Liver (tissue), 9 donors: ENCODE data around the gene CNIH3. TPM values are rescaled to one million over a fixed set of nuclear protein-coding genes. Genes with fewer than 3 reads are reported as not detected.

Experiments
- DNase-seq: peaks from one replicate; pipeline ENCODE4 v3.0.0-alpha.2; 2017; ENCODE audit warnings: low spot score
- H3K27ac ChIP-seq, 2 donors: one replicate each; pipeline ENCODE4 v1.7.0; 2013; ENCODE audit warnings: inconsistent platforms in 2 of 2, low read length in 2 of 2, control low read depth in 1 of 2, low read depth in 1 of 2, mild to moderate bottlenecking in 1 of 2
- H3K27me3 ChIP-seq, 4 donors: one replicate each; pipeline versions ENCODE4 v1.6.1 to v1.7.0; 2013; ENCODE audit warnings: low read length in 3 of 4, inconsistent platforms in 1 of 4, mild to moderate bottlenecking in 1 of 4, moderate library complexity in 1 of 4; ENCODE audit not compliant: control insufficient read depth in 4 of 4, insufficient read depth in 4 of 4
- H3K36me3 ChIP-seq, 4 donors: one replicate each; pipeline versions ENCODE4 v1.6.1 to v1.7.0; 2013; ENCODE audit warnings: low read length in 3 of 4, mild to moderate bottlenecking in 3 of 4, low read depth in 1 of 4, moderate library complexity in 1 of 4; ENCODE audit not compliant: control insufficient read depth in 4 of 4, insufficient read depth in 3 of 4
- H3K4me1 ChIP-seq, 4 donors: one replicate each; pipeline versions ENCODE4 v1.6.1 to v1.7.0; 2013; ENCODE audit warnings: low read length in 3 of 4, mild to moderate bottlenecking in 3 of 4, moderate library complexity in 1 of 4; ENCODE audit not compliant: control insufficient read depth in 4 of 4, insufficient read depth in 4 of 4
- H3K4me3 ChIP-seq, 3 donors: one replicate each; pipeline versions ENCODE4 v1.6.1 to v1.7.0; 2013; ENCODE audit warnings: low read length in 3 of 3, control low read depth in 1 of 3, low read depth in 1 of 3, mild to moderate bottlenecking in 1 of 3
- H3K9ac ChIP-seq, 2 donors: one replicate each; pipeline ENCODE4 v1.7.0; 2013; ENCODE audit warnings: low read length in 2 of 2, mild to moderate bottlenecking in 2 of 2, moderate library complexity in 2 of 2, control low read depth in 1 of 2, low read depth in 1 of 2
- H3K9me3 ChIP-seq, 4 donors: one replicate each; pipeline versions ENCODE4 v1.6.1 to v1.7.0; 2013; ENCODE audit warnings: low read length in 3 of 4; ENCODE audit not compliant: control insufficient read depth in 4 of 4
- EGR1 ChIP-seq, 2 donors: IDR thresholded peaks; 2 replicates each; pipeline ENCODE4 v1.6.1; 2016 to 2018; ENCODE audit warnings: antibody characterized with exemption in 2 of 2, low read depth in 2 of 2
- FOXA1 ChIP-seq: IDR thresholded peaks from 2 replicates; pipeline ENCODE4 v1.6.1; 2016; ENCODE audit warnings: antibody characterized with exemption
- FOXA2 ChIP-seq: IDR thresholded peaks from 2 replicates; pipeline ENCODE4 v1.6.1; 2016; ENCODE audit warnings: antibody characterized with exemption
- GABPA ChIP-seq, 2 donors: IDR thresholded peaks in 1 of 2; conservative IDR thresholded peaks in 1 of 2; 2 replicates each; pipeline ENCODE4 v1.6.1; 2016; ENCODE audit warnings: antibody characterized with exemption in 2 of 2, mild to moderate bottlenecking in 1 of 2, moderate library complexity in 1 of 2
- HNF4A ChIP-seq, 2 donors: conservative IDR thresholded peaks; 2 replicates each; pipeline ENCODE4 v1.6.1; 2016; ENCODE audit warnings: antibody characterized with exemption in 2 of 2, mild to moderate bottlenecking in 2 of 2
- HNF4G ChIP-seq: IDR thresholded peaks from 2 replicates; pipeline ENCODE4 v1.6.1; 2016; ENCODE audit warnings: antibody characterized with exemption
- JUND ChIP-seq, 2 donors: IDR thresholded peaks; 2 replicates each; pipeline ENCODE4 v1.6.1; 2016; ENCODE audit warnings: antibody characterized with exemption in 2 of 2
- NR2F2 ChIP-seq: IDR thresholded peaks from 2 replicates; pipeline ENCODE4 v1.6.1; 2016; ENCODE audit warnings: antibody characterized with exemption
- RAD21 ChIP-seq, 2 donors: IDR thresholded peaks; 2 replicates each; pipeline ENCODE4 v1.6.1; 2016; ENCODE audit warnings: antibody characterized with exemption in 2 of 2, mild to moderate bottlenecking in 2 of 2
- RXRA ChIP-seq, 2 donors: IDR thresholded peaks; 2 replicates each; pipeline ENCODE4 v1.6.1; 2017 to 2018; ENCODE audit warnings: antibody characterized with exemption in 2 of 2, mild to moderate bottlenecking in 1 of 2
- SP1 ChIP-seq: IDR thresholded peaks from 2 replicates; pipeline ENCODE4 v1.6.1; 2018; ENCODE audit warnings: antibody characterized with exemption, mild to moderate bottlenecking
- TAF1 ChIP-seq: conservative IDR thresholded peaks from 2 replicates; pipeline ENCODE4 v1.6.1; 2016; ENCODE audit warnings: antibody characterized with exemption, mild to moderate bottlenecking
- YY1 ChIP-seq: IDR thresholded peaks from 2 replicates; pipeline ENCODE4 v1.6.1; 2016; ENCODE audit warnings: antibody characterized with exemption, mild to moderate bottlenecking
- WGBS: extraction: QIAGEN DNeasy Blood & Tissue Kit; methylation state at CpG from one replicate; pipeline ENCODE4 v1.1.7; 2013; 5-methylcytosine and 5-hydroxymethylcytosine counted together
- polyA plus RNA-seq, 2 donors: library from polyadenylated mRNA; stranded (reverse) in 1 of 2; unstranded in 1 of 2; fragments of 200-250 nt in 1 of 2; fragments of >200 nt in 1 of 2; fragmentation: Nextera tagmentation in 1 of 2; extraction: Ambion mirVana in 1 of 2; gene quantifications; one replicate each; pipeline versions ENCODE4 v1.2.1 to v1.2.3, GENCODE V29; 2013 to 2015
- total RNA-seq, 2 donors: library from RNA; depleted of rRNA; stranded (reverse); fragments of >200 nt; gene quantifications; one replicate each; pipeline ENCODE4 v1.2.3, GENCODE V29; 2014
- TF ChIP-seq, protein P1 (sequence below): IDR thresholded peaks from 2 replicates; pipeline ENCODE4 v1.6.1; 2016; ENCODE audit warnings: antibody characterized with exemption
- TF ChIP-seq, protein P2 (sequence below): IDR thresholded peaks from 2 replicates; pipeline ENCODE4 v1.6.1; 2016; ENCODE audit warnings: antibody characterized with exemption
- TF ChIP-seq, protein P3 (sequence below): IDR thresholded peaks from 2 replicates; pipeline ENCODE4 v1.6.1; 2016; ENCODE audit warnings: antibody characterized with exemption, mild to moderate bottlenecking
- TF ChIP-seq, protein P4 (sequence below): IDR thresholded peaks from 2 replicates; pipeline ENCODE4 v1.6.1; 2016; ENCODE audit warnings: antibody characterized with exemption
- TF ChIP-seq, protein P5 (sequence below): fragments of 150-350 bp; IDR thresholded peaks from 2 replicates; pipeline ENCODE4 v1.5.1; 2017; ENCODE audit warnings: improper control_type of control experiment, low read depth, low read length; ENCODE audit not compliant: missing input control
- donor health status: healthy.
- donor health status: healthy.
- donor health status: healthy.
- donor health status: healthy.
- donor health status: healthy.

The CNIH3 gene
- total and polyA plus RNA-seq, 4 donors, result 0.39 to 1.0 (median 0.93) TPM

DNA sequence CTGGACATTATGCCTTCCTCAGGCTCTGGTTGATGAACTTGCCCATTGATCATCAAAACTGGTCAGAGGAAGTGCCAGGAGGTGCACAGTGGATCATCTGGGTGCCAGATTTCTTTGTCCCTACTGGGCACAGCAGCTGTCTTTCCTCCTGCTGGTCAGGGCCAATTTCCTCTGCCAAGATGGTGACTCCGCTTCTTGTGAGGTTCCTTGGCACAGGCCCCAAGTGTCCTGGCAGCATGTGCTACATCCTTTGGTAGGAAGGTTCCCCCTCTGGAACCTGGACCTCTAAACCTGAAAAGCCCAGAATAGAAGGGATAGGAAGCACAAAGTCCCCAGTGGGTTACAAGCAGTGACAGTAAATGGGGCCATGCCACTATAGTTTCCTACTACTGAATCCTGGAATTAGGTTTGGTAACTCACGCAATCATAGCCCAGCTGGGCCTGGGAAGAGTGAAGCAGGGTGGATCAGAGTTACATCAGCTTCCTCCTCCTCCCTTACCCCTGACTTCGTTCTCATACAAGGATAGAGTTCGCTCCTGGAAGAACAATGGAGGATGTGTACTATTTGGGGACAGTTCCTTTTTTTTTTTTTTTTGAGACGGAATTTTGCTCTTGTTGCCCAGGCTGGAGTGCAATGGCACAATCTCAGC lies 147.1 kb downstream of the CNIH3 start:
- WGBS, result 81% methylated on average over 5 of the region's 5 CpGs
- Histone ChIP-seq H3K27me3 (no peaks in the 10 kb centered on the region), H3K4me3 (no peak overlapping the region), H3K9ac (no peak overlapping the region), H3K4me1 (peaks cover 0 to 10% (median 7%) of the 10 kb centered on the region in 4 donors), H3K27ac (no peak overlapping the region), H3K36me3 (no peaks in the 10 kb centered on the region), H3K9me3 (peaks cover 0 to 4% (median 3%) of the 10 kb centered on the region in 4 donors)
- no peak for DNase-seq
- TF ChIP-seq FOXA1 (no peak), FOXA2 (no peak), RAD21 (IDR thresholded peaks at IDR 0.05) (no peak)

DNA sequence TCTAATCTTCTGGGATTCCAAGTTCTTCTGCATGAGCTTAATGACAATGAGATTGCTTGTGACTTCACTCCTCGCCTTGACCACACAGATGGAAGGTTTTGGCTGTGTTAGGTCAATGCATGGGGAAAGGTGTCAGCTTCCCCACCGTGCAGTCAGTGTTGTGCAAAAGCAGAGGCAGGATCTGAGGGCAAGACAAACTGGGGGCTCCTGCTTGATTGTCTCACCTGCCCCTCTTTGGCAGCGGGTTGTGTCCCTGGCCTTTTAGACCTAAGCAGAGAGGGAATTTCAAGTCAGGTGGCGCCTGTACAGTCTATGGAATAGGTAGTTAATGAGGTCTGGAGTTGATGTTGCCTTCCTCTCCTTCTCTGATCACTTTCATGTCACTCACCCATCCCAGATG lies 150.1 kb downstream of the CNIH3 start:
- peaks cover 0 to 3% (median 1%) of the 10 kb centered on the region in 4 donors for H3K4me1 ChIP-seq
- H3K9me3 ChIP-seq, result no peaks in the 10 kb centered on the region
- H3K9ac ChIP-seq, result no peak overlapping the region
- H3K4me3 ChIP-seq, result no peak overlapping the region
- no peaks in the 10 kb centered on the region for H3K36me3 ChIP-seq
- TF ChIP-seq HNF4A (conservative IDR thresholded peaks at IDR 0.05), result no peak
- TF ChIP-seq SP1, result no peak
- TF ChIP-seq, protein P1, sequence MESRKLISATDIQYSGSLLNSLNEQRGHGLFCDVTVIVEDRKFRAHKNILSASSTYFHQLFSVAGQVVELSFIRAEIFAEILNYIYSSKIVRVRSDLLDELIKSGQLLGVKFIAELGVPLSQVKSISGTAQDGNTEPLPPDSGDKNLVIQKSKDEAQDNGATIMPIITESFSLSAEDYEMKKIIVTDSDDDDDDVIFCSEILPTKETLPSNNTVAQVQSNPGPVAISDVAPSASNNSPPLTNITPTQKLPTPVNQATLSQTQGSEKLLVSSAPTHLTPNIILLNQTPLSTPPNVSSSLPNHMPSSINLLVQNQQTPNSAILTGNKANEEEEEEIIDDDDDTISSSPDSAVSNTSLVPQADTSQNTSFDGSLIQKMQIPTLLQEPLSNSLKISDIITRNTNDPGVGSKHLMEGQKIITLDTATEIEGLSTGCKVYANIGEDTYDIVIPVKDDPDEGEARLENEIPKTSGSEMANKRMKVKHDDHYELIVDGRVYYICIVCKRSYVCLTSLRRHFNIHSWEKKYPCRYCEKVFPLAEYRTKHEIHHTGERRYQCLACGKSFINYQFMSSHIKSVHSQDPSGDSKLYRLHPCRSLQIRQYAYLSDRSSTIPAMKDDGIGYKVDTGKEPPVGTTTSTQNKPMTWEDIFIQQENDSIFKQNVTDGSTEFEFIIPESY, result no peak
- no peak for TF ChIP-seq YY1
- no peak for TF ChIP-seq JUND (IDR thresholded peaks at IDR 0.05)
- TF ChIP-seq TAF1, result no peak
- TF ChIP-seq, protein P2, sequence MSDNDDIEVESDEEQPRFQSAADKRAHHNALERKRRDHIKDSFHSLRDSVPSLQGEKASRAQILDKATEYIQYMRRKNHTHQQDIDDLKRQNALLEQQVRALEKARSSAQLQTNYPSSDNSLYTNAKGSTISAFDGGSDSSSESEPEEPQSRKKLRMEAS, result no peak
- TF ChIP-seq GABPA (IDR thresholded peaks at IDR 0.05 in 1 of 2, conservative IDR thresholded peaks at IDR 0.05 in 1 of 2), result no peak
- no peak for TF ChIP-seq RXRA (IDR thresholded peaks at IDR 0.05)
- TF ChIP-seq HNF4G, result no peak
- no peak for TF ChIP-seq FOXA1
- TF ChIP-seq EGR1 (IDR thresholded peaks at IDR 0.05; ENCODE audit: low read depth in 2 of 2), result no peak
- no peak for TF ChIP-seq FOXA2
- H3K27ac ChIP-seq, result no peak overlapping the region
- 75% methylated on average over 4 of the region's 4 CpGs for WGBS
- DNase-seq, result no peak
- H3K27me3 ChIP-seq, result no peaks in the 10 kb centered on the region

DNA sequence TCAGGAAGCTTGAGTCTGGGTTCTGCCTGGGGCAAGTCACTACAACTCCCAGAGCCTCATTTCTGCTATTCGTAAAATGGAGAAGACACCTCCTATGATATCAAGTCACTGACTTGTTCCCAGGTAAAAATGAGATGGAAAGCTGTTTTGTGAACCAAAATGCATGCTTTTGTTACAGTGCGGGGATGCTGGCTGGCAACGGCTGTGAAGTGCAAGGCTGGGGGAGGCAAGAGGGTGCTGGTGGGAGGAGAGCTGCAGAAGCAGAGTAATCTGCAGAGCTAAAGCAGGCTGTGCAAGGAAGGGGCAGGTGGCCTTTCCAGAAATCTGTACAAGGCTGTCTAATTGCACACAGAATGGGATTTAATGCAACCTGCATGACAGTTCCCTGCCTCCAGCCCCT lies 150.9 kb downstream of the CNIH3 start:
- TF ChIP-seq NR2F2 (no peak), FOXA2 (no peak), YY1 (no peak), SP1 (no peak), HNF4A (conservative IDR thresholded peaks at IDR 0.05) (no peak), TAF1 (no peak), FOXA1 (no peak)
- TF ChIP-seq, protein P1, result no peak
- TF ChIP-seq, protein P3, sequence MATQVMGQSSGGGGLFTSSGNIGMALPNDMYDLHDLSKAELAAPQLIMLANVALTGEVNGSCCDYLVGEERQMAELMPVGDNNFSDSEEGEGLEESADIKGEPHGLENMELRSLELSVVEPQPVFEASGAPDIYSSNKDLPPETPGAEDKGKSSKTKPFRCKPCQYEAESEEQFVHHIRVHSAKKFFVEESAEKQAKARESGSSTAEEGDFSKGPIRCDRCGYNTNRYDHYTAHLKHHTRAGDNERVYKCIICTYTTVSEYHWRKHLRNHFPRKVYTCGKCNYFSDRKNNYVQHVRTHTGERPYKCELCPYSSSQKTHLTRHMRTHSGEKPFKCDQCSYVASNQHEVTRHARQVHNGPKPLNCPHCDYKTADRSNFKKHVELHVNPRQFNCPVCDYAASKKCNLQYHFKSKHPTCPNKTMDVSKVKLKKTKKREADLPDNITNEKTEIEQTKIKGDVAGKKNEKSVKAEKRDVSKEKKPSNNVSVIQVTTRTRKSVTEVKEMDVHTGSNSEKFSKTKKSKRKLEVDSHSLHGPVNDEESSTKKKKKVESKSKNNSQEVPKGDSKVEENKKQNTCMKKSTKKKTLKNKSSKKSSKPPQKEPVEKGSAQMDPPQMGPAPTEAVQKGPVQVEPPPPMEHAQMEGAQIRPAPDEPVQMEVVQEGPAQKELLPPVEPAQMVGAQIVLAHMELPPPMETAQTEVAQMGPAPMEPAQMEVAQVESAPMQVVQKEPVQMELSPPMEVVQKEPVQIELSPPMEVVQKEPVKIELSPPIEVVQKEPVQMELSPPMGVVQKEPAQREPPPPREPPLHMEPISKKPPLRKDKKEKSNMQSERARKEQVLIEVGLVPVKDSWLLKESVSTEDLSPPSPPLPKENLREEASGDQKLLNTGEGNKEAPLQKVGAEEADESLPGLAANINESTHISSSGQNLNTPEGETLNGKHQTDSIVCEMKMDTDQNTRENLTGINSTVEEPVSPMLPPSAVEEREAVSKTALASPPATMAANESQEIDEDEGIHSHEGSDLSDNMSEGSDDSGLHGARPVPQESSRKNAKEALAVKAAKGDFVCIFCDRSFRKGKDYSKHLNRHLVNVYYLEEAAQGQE, result no peak
- TF ChIP-seq, protein P4, sequence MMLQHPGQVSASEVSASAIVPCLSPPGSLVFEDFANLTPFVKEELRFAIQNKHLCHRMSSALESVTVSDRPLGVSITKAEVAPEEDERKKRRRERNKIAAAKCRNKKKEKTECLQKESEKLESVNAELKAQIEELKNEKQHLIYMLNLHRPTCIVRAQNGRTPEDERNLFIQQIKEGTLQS, result no peak
- TF ChIP-seq, protein P5, sequence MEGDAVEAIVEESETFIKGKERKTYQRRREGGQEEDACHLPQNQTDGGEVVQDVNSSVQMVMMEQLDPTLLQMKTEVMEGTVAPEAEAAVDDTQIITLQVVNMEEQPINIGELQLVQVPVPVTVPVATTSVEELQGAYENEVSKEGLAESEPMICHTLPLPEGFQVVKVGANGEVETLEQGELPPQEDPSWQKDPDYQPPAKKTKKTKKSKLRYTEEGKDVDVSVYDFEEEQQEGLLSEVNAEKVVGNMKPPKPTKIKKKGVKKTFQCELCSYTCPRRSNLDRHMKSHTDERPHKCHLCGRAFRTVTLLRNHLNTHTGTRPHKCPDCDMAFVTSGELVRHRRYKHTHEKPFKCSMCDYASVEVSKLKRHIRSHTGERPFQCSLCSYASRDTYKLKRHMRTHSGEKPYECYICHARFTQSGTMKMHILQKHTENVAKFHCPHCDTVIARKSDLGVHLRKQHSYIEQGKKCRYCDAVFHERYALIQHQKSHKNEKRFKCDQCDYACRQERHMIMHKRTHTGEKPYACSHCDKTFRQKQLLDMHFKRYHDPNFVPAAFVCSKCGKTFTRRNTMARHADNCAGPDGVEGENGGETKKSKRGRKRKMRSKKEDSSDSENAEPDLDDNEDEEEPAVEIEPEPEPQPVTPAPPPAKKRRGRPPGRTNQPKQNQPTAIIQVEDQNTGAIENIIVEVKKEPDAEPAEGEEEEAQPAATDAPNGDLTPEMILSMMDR, result no peak
- WGBS, result 87% methylated on average over 3 of the region's 3 CpGs

More for the DNA sequence above, 150.9 kb downstream of the CNIH3 start:
- H3K27me3 ChIP-seq, result no peaks in the 10 kb centered on the region
- H3K27ac ChIP-seq, result no peak overlapping the region
- no peaks in the 10 kb centered on the region for H3K9me3 ChIP-seq
- DNase-seq, result no peak
- no peaks in the 10 kb centered on the region for H3K4me1 ChIP-seq
- H3K9ac ChIP-seq, result no peak overlapping the region
- no peaks in the 10 kb centered on the region for H3K36me3 ChIP-seq
- H3K4me3 ChIP-seq, result no peak overlapping the region
